ENCODE measurements around the gene TRAPPC11. TPM values are rescaled to one million over a fixed set of nuclear protein-coding genes. Genes with fewer than 3 reads are reported as not detected.

The TRAPPC11 gene
- total RNA-seq, 1 experiment from 2014 or later, result 32.2 TPM

GRCh38 chr4:183620421-183620820 is 38.7 kb upstream of the TRAPPC11 start:
- Histone ChIP-seq H2BK5ac (ENCODE audit: insufficient read length, low read length) (no peak overlapping the region), H3K27me3 (ENCODE audit: insufficient read depth, low read length) (no peaks in the 10 kb centered on the region), H3K79me1 (ENCODE audit: insufficient read depth, low read depth, low read length, poor library complexity, severe bottlenecking) (no peaks in the 10 kb centered on the region), H3T11ph (ENCODE audit: low read length) (no peak overlapping the region), H2BK12ac (ENCODE audit: insufficient read length, low read depth, low read length) (no peak overlapping the region), H2BK15ac (ENCODE audit: low read depth, low read length) (no peak overlapping the region), H3K4me1 (ENCODE audit: insufficient read depth, low read length) (no peaks in the 10 kb centered on the region), H2AFZ (ENCODE audit: low read length) (no peak overlapping the region), H3K27ac (ENCODE audit: insufficient read length, low read depth, low read length) (no peak overlapping the region), H2BK120ac (ENCODE audit: low read depth, low read length, poor library complexity, severe bottlenecking) (no peak overlapping the region), H3K23me2 (ENCODE audit: insufficient read length, low read depth, low read length, poor library complexity, severe bottlenecking) (no peaks in the 10 kb centered on the region), H4K8ac (replicated peaks; ENCODE audit: insufficient read length, low read depth, low read length) (no peak overlapping the region), H3K9me3 (ENCODE audit: control insufficient read depth, low read depth, low read length) (no peaks in the 10 kb centered on the region), H4K5ac (ENCODE audit: insufficient read length, low read depth, low read length) (no peak overlapping the region), H3K9ac (ENCODE audit: extremely low read depth, insufficient read length, low read length) (no peak overlapping the region), H2AK5ac (ENCODE audit: insufficient read length, low read length) (no peak overlapping the region), H3K79me2 (ENCODE audit: insufficient read depth, low read length) (no peaks in the 10 kb centered on the region), H4K20me1 (ENCODE audit: control insufficient read depth, insufficient read depth, insufficient read length) (no peaks in the 10 kb centered on the region), H4K91ac (ENCODE audit: insufficient read length, low read depth, low read length) (no peak overlapping the region), H3K14ac (ENCODE audit: insufficient read depth, low read length) (no peak overlapping the region), H2BK20ac (ENCODE audit: low read depth, low read length, poor library complexity, severe bottlenecking) (no peak overlapping the region), H3K18ac (ENCODE audit: insufficient read length, low read depth, low read length) (no peak overlapping the region), H3K4ac (ENCODE audit: low read depth, low read length) (no peak overlapping the region), H3K56ac (ENCODE audit: insufficient read length, low read depth, low read length) (no peak overlapping the region), H3K4me2 (ENCODE audit: insufficient read depth, insufficient read length, low read length) (no peak overlapping the region), H3K23ac (ENCODE audit: insufficient read length, low read depth, low read length) (no peak overlapping the region)
- WGBS (ENCODE audit: extremely low coverage, insufficient read length, low lambda C conversion rate), result no CpG with 5 or more reads among the region's 2 CpGs
- H3K4me1 Mint-ChIP-seq, result no peaks in the 10 kb centered on the region
- no peaks in the 10 kb centered on the region for H3K9me3 Mint-ChIP-seq
- H3K27ac Mint-ChIP-seq, result no peak overlapping the region
- TF ChIP-seq CTCF (conservative IDR thresholded peaks at IDR 0.05), result no peak
- no peak overlapping the region for H3K4me3 Mint-ChIP-seq
- H3K36me3 Mint-ChIP-seq (ENCODE audit: insufficient read depth in 1 of 3, low read depth in 3 of 3), result no peaks in the 10 kb centered on the region
- H3K27me3 Mint-ChIP-seq (ENCODE audit: low read depth), result no peaks in the 10 kb centered on the region
- DNase-seq, result no peak

Measured in H9 (cell line).